Neural cell (in vitro differentiated cells): Measurements from ENCODE around the gene SEPTIN8. TPM values are rescaled to one million over a fixed set of nuclear protein-coding genes. Genes with fewer than 3 reads are reported as not detected.

Source experiments
- H2AFZ ChIP-seq: fragments of 200-600, 300-800 bp; sonication (generic), shearing (Covaris generic); 2 replicates; pipeline ENCODE4 v1.6.0; 2014; ENCODE audit warnings: low read depth, mild to moderate bottlenecking, antibody characterized with exemption, low read length, moderate library complexity
- H3F3A ChIP-seq: fragments of 200-600 bp; shearing (Covaris generic); 2 replicates; pipeline ENCODE4 v1.6.1; 2016; ENCODE audit warnings: mild to moderate bottlenecking, moderate library complexity, mixed read lengths, antibody characterized with exemption, low read length; ENCODE audit not compliant: insufficient read depth, poor library complexity, severe bottlenecking
- H3K27ac ChIP-seq: fragments of 200-600, 300-800 bp; sonication (generic), shearing (Covaris generic); 2 replicates; pipeline ENCODE4 v1.5.1; 2014; ENCODE audit warnings: mild to moderate bottlenecking, low read length, moderate library complexity
- H3K27me3 ChIP-seq: fragments of 300-800, 200-600 bp; sonication (generic), shearing (Covaris generic); 2 replicates; pipeline ENCODE4 v1.6.0; 2014; ENCODE audit warnings: mild to moderate bottlenecking, low read depth, low read length, moderate library complexity; ENCODE audit not compliant: insufficient read depth
- H3K36me3 ChIP-seq: fragments of 300-800, 200-600 bp; sonication (generic), shearing (Covaris generic); 2 replicates; pipeline ENCODE4 v1.5.1; 2014; ENCODE audit warnings: mild to moderate bottlenecking, antibody characterized with exemption, low read length, moderate library complexity; ENCODE audit not compliant: insufficient read depth
- H3K4me2 ChIP-seq: fragments of 300-800, 200-600 bp; sonication (generic), shearing (Covaris generic); 2 replicates; pipeline ENCODE4 v1.6.0; 2014; ENCODE audit warnings: mild to moderate bottlenecking, low read length
- H3K4me3 ChIP-seq: fragments of 300-800, 200-600 bp; sonication (generic), shearing (Covaris generic); 2 replicates; pipeline ENCODE4 v1.5.1; 2014; ENCODE audit warnings: mild to moderate bottlenecking, low read length, moderate library complexity
- H3K79me2 ChIP-seq: fragments of 200-600 bp; shearing (Covaris generic); replicated peaks from 2 replicates; pipeline ENCODE4 v1.6.0; 2014; ENCODE audit warnings: mild to moderate bottlenecking, low read length, moderate library complexity; ENCODE audit not compliant: insufficient read depth
- H3K9ac ChIP-seq: fragments of 300-800, 200-600 bp; sonication (generic), shearing (Covaris generic); 2 replicates; pipeline ENCODE4 v1.6.1; 2016; ENCODE audit warnings: mild to moderate bottlenecking, low read length, mixed read lengths
- H3K9me2 ChIP-seq: fragments of 200-600 bp; shearing (Covaris generic); 2 replicates; pipeline ENCODE4 v1.6.1; 2016; ENCODE audit warnings: mild to moderate bottlenecking, low read length, mixed read lengths; ENCODE audit not compliant: insufficient read depth
- H3K9me3 ChIP-seq: fragments of 200-600, 300-800 bp; sonication (generic), shearing (Covaris generic); 2 replicates; pipeline ENCODE4 v1.6.1; 2016; ENCODE audit warnings: mild to moderate bottlenecking, mixed run types, low read length, moderate library complexity, mixed read lengths
- H4K20me1 ChIP-seq: fragments of 200-600 bp; shearing (Covaris generic); 2 replicates; pipeline ENCODE4 v1.6.1; 2016; ENCODE audit warnings: mild to moderate bottlenecking, mixed run types; ENCODE audit not compliant: insufficient read depth
- CTCF ChIP-seq: fragments of 450-650 bp; IDR thresholded peaks from 2 replicates; pipeline ENCODE4 v1.5.1; 2014; ENCODE audit warnings: antibody characterized with exemption, mild to moderate bottlenecking, moderate library complexity; ENCODE audit not compliant: poor library complexity, severe bottlenecking
- EP300 ChIP-seq: fragments of 450-650 bp; conservative IDR thresholded peaks from 2 replicates; pipeline ENCODE4 v1.6.1; 2014; ENCODE audit warnings: antibody characterized with exemption, mild to moderate bottlenecking, moderate library complexity; ENCODE audit not compliant: poor library complexity, severe bottlenecking
- EZH2 ChIP-seq: fragments of 200-600, 300-800 bp; shearing (Covaris generic), sonication (generic); IDR thresholded peaks from 2 replicates; pipeline ENCODE4 v1.6.1; 2014; ENCODE audit warnings: antibody characterized with exemption, low read length, borderline replicate concordance, mild to moderate bottlenecking; ENCODE audit not compliant: insufficient read depth, poor library complexity, severe bottlenecking
- MXI1 ChIP-seq: fragments of 450-650 bp; conservative IDR thresholded peaks from 2 replicates; pipeline ENCODE4 v1.6.1; 2014; ENCODE audit warnings: antibody characterized with exemption, mild to moderate bottlenecking; ENCODE audit not compliant: poor library complexity, severe bottlenecking
- POLR2AphosphoS5 ChIP-seq: IDR thresholded peaks from 2 replicates; pipeline ENCODE4 v1.6.1; 2012
- RAD21 ChIP-seq: fragments of 450-650 bp; conservative IDR thresholded peaks from 2 replicates; pipeline ENCODE4 v1.6.1; 2014; ENCODE audit warnings: antibody characterized with exemption, mild to moderate bottlenecking, moderate library complexity
- REST ChIP-seq: IDR thresholded peaks from 2 replicates; pipeline ENCODE4 v1.6.1; 2012; ENCODE audit warnings: borderline replicate concordance
- SMC3 ChIP-seq: fragments of 450-650 bp; conservative IDR thresholded peaks from 2 replicates; pipeline ENCODE4 v1.6.1; 2014; ENCODE audit warnings: antibody characterized with exemption, mild to moderate bottlenecking, moderate library complexity; ENCODE audit not compliant: poor library complexity
- TAF1 ChIP-seq: IDR thresholded peaks from 2 replicates; pipeline ENCODE4 v1.6.1; 2012; ENCODE audit warnings: low read depth
- polyA plus RNA-seq: library from polyadenylated mRNA; depleted of rRNA; stranded (reverse); fragments of >200 nt; gene quantifications from 2 replicates; pipeline ENCODE4 v1.2.3, GENCODE V29; 2014

SEPTIN8 gene
- polyA plus RNA-seq, 1 donor from 2014 or later: 37.7 TPM

GRCh38 chr5:132739232-132739631 lies 37.8 kb downstream of the SEPTIN8 start:
- Histone ChIP-seq H3K79me2 (peaks cover 27% of the 10 kb centered on the region), H3K4me3 (no peak overlapping the region), H3K4me2 (no peak overlapping the region), H3F3A (no peaks in the 10 kb centered on the region), H3K9ac (no peak overlapping the region), H3K36me3 (no peaks in the 10 kb centered on the region), H2AFZ (no peak overlapping the region), H4K20me1 (no peaks in the 10 kb centered on the region), H3K27me3 (no peaks in the 10 kb centered on the region), H3K9me2 (no peaks in the 10 kb centered on the region), H3K27ac (no peak overlapping the region), H3K9me3 (no peaks in the 10 kb centered on the region)
- TF ChIP-seq CTCF: no peak
- no peak for TF ChIP-seq TAF1
- TF ChIP-seq EP300: no peak
- TF ChIP-seq SMC3: no peak
- TF ChIP-seq POLR2AphosphoS5: no peak
- no peak for TF ChIP-seq EZH2
- no peak for TF ChIP-seq REST
- TF ChIP-seq MXI1: no peak

GRCh38 chr5:132737982-132738681 lies 38.9 kb downstream of the SEPTIN8 start:
- Histone ChIP-seq H3K9me3 (no peaks in the 10 kb centered on the region), H3F3A (no peaks in the 10 kb centered on the region), H3K27ac (no peak overlapping the region), H4K20me1 (peaks cover 4% of the 10 kb centered on the region), H3K4me2 (peak overlapping the region; percentile 27), H3K4me3 (peak overlapping the region; percentile 86), H3K79me2 (peaks cover 38% of the 10 kb centered on the region), H3K36me3 (no peaks in the 10 kb centered on the region), H2AFZ (peak overlapping the region; percentile 6), H3K9me2 (no peaks in the 10 kb centered on the region), H3K27me3 (no peaks in the 10 kb centered on the region), H3K9ac (peak overlapping the region; percentile 86)
- TF ChIP-seq REST (no peak), EZH2 (no peak), POLR2AphosphoS5 (no peak), RAD21 (no peak), MXI1 (no peak)
